Fibroblast of skin of left biceps (primary cell): ENCODE measurements around the gene ZFP30.

ENCODE experiments used
- DNase-seq, 2 experiments: peaks; one replicate each; pipeline ENCODE4 v3.0.0-alpha.2; 2013; ENCODE audit warnings: low read depth in 2 of 2

ZFP30 gene

DNA sequence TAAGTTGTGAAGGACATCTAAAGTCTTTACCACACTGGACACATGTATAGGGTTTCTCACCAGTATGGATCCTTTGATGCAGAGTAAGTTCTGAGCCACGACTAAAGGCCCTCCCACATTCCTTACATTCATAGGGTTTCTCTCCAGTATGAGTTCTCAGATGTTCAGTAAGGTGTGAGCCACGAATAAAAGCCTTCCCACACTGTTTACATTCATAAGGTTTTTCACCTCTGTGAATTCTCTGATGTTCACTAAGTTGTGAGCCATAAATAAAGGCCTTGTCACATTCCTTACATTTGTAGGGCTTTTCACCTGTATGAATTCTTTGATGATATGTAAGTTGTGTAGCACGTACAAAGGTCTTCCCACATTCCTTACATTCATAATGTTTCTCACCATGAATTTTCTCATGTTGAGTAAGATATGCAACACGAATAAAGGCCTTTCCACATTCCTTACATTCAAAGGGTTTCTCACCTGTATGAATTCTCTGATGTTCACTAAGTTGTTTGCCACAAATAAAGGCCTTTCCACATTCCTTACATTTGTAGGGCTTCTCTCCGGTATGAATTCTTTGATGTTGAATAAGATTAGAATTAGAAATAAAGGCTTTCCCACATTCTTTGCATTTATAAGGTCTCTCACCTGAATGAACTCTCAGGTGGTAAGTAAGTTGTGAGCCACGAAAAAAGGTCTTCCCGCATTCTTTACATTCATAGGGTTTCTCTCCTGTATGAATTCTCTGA, 90.5 kb downstream of the ZFP30 start:
- DNase-seq, result no peak
